ENCODE measurements around the gene ROBO2. TPM values are rescaled to one million over a fixed set of nuclear protein-coding genes. Genes with fewer than 3 reads are reported as not detected.

The ROBO2 gene
- total and polyA plus RNA-seq, 10 of the 15 experiments (the other 5 are each of a cell fraction or from before 2014, with no cell fraction given): 0.22 to 2.5 (median 0.81) TPM

GRCh38 chr3:77096145-77096544 is 56.2 kb downstream of the ROBO2 start:
- CTCF ChIA-PET: no interaction called here

More at GRCh38 chr3:77096145-77096544, 56.2 kb downstream of the ROBO2 start:
- Histone ChIP-seq H3K4me1 (ENCODE audit: control insufficient read depth, insufficient read depth, low read length) (no peaks in the 10 kb centered on the region), H3K27me3 (replicated peaks in 1 of 2; ENCODE audit: control insufficient read depth in 2 of 2, insufficient read depth in 2 of 2, low read length in 1 of 2) (no peaks in the 10 kb centered on the region), H3K4me3 (no peak overlapping the region), H3K4me2 (ENCODE audit: control insufficient read depth, insufficient read depth) (no peak overlapping the region), H3K36me3 (ENCODE audit: control insufficient read depth in 2 of 2, insufficient read depth in 2 of 2, low read length in 1 of 2) (no peaks in the 10 kb centered on the region), H2AFZ (ENCODE audit: control insufficient read depth, low read depth, low read length) (no peak overlapping the region), H3K27ac (ENCODE audit: control insufficient read depth, insufficient read depth) (no peak overlapping the region), H4K20me1 (ENCODE audit: control insufficient read depth, insufficient read depth) (no peaks in the 10 kb centered on the region), H3K9ac (ENCODE audit: control insufficient read depth, insufficient read depth, low read length) (no peak overlapping the region), H3K9me3 (replicated peaks; ENCODE audit: control insufficient read depth, insufficient read depth, low read length) (no peaks in the 10 kb centered on the region), H3K79me2 (ENCODE audit: control insufficient read depth, insufficient read depth, low read length) (no peaks in the 10 kb centered on the region)
- ChIA-PET RAD21 (ENCODE audit: unreplicated experiment) (no interaction called here), POLR2A (interaction anchor here (0.7 kb wide), 1 partner anchor 23 kb away, joined by 3 read pairs; no protein-coding TSS in a partner anchor), SMC1A (ENCODE audit: uncharacterized antibody, unreplicated experiment) (no interaction called here)
- ATAC-seq (no peak), FAIRE-seq (no peak), DNase-seq (ENCODE audit: low read depth, low spot score) (no peak)
- WGBS (ENCODE audit: insufficient coverage, insufficient replicate concordance, low lambda C conversion rate, missing lambda C conversion rate): no CpG with 5 or more reads among the region's 1 CpG
- BruUV-seq (replicated peaks): no TSS peak
- TF ChIP-seq, protein P1, sequence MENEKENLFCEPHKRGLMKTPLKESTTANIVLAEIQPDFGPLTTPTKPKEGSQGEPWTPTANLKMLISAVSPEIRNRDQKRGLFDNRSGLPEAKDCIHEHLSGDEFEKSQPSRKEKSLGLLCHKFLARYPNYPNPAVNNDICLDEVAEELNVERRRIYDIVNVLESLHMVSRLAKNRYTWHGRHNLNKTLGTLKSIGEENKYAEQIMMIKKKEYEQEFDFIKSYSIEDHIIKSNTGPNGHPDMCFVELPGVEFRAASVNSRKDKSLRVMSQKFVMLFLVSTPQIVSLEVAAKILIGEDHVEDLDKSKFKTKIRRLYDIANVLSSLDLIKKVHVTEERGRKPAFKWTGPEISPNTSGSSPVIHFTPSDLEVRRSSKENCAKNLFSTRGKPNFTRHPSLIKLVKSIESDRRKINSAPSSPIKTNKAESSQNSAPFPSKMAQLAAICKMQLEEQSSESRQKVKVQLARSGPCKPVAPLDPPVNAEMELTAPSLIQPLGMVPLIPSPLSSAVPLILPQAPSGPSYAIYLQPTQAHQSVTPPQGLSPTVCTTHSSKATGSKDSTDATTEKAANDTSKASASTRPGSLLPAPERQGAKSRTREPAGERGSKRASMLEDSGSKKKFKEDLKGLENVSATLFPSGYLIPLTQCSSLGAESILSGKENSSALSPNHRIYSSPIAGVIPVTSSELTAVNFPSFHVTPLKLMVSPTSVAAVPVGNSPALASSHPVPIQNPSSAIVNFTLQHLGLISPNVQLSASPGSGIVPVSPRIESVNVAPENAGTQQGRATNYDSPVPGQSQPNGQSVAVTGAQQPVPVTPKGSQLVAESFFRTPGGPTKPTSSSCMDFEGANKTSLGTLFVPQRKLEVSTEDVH (IDR thresholded peaks at IDR 0.05; ENCODE audit: low read depth, partially characterized antibody): no peak
- TF ChIP-seq EP300 (IDR thresholded peaks at IDR 0.05; ENCODE audit: borderline replicate concordance in 1 of 2, control insufficient read depth in 1 of 2, low read depth in 2 of 2, low read length in 2 of 2) (no peak), EGR1 (IDR thresholded peaks at IDR 0.05; ENCODE audit: borderline replicate concordance in 1 of 2, low read depth in 2 of 2, low read length in 2 of 2) (no peak), ESRRA (IDR thresholded peaks at IDR 0.05; ENCODE audit: low read length) (no peak), ZNF274 (IDR thresholded peaks at IDR 0.05; ENCODE audit: insufficient read depth, insufficient read length) (no peak), POLR2A (IDR thresholded peaks at IDR 0.05; ENCODE audit: low read depth, low read length) (no peak), FOXK2 (IDR thresholded peaks at IDR 0.05) (no peak), SRF (IDR thresholded peaks at IDR 0.05; ENCODE audit: low read depth in 2 of 2, low read length in 2 of 2) (no peak), KAT2A (conservative IDR thresholded peaks at IDR 0.05; ENCODE audit: control insufficient read depth, low read depth, low read length) (no peak)
- TF ChIP-seq, protein P2, sequence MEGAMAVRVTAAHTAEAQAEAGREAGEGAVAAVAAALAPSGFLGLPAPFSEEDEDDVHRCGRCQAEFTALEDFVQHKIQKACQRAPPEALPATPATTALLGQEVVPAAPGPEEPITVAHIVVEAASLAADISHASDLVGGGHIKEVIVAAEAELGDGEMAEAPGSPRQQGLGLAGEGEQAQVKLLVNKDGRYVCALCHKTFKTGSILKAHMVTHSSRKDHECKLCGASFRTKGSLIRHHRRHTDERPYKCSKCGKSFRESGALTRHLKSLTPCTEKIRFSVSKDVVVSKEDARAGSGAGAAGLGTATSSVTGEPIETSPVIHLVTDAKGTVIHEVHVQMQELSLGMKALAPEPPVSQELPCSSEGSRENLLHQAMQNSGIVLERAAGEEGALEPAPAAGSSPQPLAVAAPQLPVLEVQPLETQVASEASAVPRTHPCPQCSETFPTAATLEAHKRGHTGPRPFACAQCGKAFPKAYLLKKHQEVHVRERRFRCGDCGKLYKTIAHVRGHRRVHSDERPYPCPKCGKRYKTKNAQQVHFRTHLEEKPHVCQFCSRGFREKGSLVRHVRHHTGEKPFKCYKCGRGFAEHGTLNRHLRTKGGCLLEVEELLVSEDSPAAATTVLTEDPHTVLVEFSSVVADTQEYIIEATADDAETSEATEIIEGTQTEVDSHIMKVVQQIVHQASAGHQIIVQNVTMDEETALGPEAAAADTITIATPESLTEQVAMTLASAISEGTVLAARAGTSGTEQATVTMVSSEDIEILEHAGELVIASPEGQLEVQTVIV (IDR thresholded peaks at IDR 0.05; ENCODE audit: borderline replicate concordance, partially characterized antibody): no peak
- in situ Hi-C loops (cut with MboI): no loop called here
- intact Hi-C loops (cut with micrococcal nuclease; ENCODE audit: unreplicated experiment): no loop called here

Data from GM12878 (cell line).